Measurements from ENCODE around the gene APCDD1. TPM values are rescaled to one million over a fixed set of nuclear protein-coding genes. Genes with fewer than 3 reads are reported as not detected.

APCDD1 gene
- 2.1 and 2.4 TPM in 2 replicates for total RNA-seq (2016; rRNA removed; fragmentation: Illumina TruSeq; extraction: Trizol)
- total RNA-seq (2016; cell fraction: cytosol; rRNA removed; fragmentation: Illumina TruSeq; extraction: Trizol; ENCODE audit: low read depth) = 0.81 and 0.88 TPM in 2 replicates
- total RNA-seq (2016; cell fraction: insoluble cytoplasmic fraction; rRNA removed; fragmentation: Illumina TruSeq; extraction: Trizol) = 1.9 and 2.4 TPM in 2 replicates
- 2.0 and 2.8 TPM in 2 replicates for total RNA-seq (2016; cell fraction: membrane; rRNA removed; fragmentation: Illumina TruSeq; extraction: Trizol)
- 1.8 and 2.5 TPM in 2 replicates for total RNA-seq (2016; cell fraction: nucleus; rRNA removed; fragmentation: Illumina TruSeq; extraction: Trizol)
- 6.0 and 8.6 TPM in 2 replicates for polyA plus RNA-seq (2011; rRNA removed)
- 2.7 and 3.7 TPM in 2 replicates for polyA plus RNA-seq (2011; cell fraction: cytosol; rRNA removed)
- polyA plus RNA-seq (2011; cell fraction: nucleus; rRNA removed) = 1.5 and 2.6 TPM in 2 replicates
- polyA plus RNA-seq (2012) = 3.1 and 4.2 TPM in 2 replicates
- polyA plus RNA-seq (2016; cell fraction: cytosol; fragmentation: Illumina TruSeq; extraction: Trizol; ENCODE audit: low read depth) = 1.3 and 2.3 TPM in 2 replicates
- polyA plus RNA-seq (2016; cell fraction: insoluble cytoplasmic fraction; fragmentation: Illumina TruSeq; extraction: Trizol; ENCODE audit: low read depth) = 3.1 and 4.7 TPM in 2 replicates
- polyA plus RNA-seq (2016; cell fraction: membrane; fragmentation: Illumina TruSeq; extraction: Trizol; ENCODE audit: low read depth) = 2.5 and 3.6 TPM in 2 replicates
- polyA plus RNA-seq (2016; cell fraction: nucleus; fragmentation: Illumina TruSeq; extraction: Trizol; ENCODE audit: insufficient read depth, low read depth) = 3.6 and 4.3 TPM in 2 replicates
- polyA minus RNA-seq (2011; rRNA and poly(A)+ RNA removed; ENCODE audit: low replicate concordance) = 8.8 TPM in 1 of 2 replicates, not detected in the other
- polyA minus RNA-seq (2011; cell fraction: cytosol; rRNA and poly(A)+ RNA removed) = 1.5 and 3.5 TPM in 2 replicates
- polyA minus RNA-seq (2011; cell fraction: nucleus; rRNA and poly(A)+ RNA removed) = 2.3 and 2.5 TPM in 2 replicates
- percentile 54 among the genes with signal in this experiment for Bru-seq, nascent RNA
- percentile 46 among the genes with signal in this experiment for BruChase-seq, experiment 1, labeled RNA remaining after a 6-hour chase
- percentile 45 among the genes with signal in this experiment for BruChase-seq, experiment 2, labeled RNA remaining after a 2-hour chase
- long read RNA-seq, experiment 1, partial matches to known transcripts = 1 of 1 reads
- long read RNA-seq, experiment 1, other reads (novel, unspliced or antisense) = 0 of 1 reads
- long read RNA-seq, experiment 2, partial matches to known transcripts = 6 of 12 reads
- long read RNA-seq, experiment 2, other reads (novel, unspliced or antisense) = 2 of 12 reads

DNA sequence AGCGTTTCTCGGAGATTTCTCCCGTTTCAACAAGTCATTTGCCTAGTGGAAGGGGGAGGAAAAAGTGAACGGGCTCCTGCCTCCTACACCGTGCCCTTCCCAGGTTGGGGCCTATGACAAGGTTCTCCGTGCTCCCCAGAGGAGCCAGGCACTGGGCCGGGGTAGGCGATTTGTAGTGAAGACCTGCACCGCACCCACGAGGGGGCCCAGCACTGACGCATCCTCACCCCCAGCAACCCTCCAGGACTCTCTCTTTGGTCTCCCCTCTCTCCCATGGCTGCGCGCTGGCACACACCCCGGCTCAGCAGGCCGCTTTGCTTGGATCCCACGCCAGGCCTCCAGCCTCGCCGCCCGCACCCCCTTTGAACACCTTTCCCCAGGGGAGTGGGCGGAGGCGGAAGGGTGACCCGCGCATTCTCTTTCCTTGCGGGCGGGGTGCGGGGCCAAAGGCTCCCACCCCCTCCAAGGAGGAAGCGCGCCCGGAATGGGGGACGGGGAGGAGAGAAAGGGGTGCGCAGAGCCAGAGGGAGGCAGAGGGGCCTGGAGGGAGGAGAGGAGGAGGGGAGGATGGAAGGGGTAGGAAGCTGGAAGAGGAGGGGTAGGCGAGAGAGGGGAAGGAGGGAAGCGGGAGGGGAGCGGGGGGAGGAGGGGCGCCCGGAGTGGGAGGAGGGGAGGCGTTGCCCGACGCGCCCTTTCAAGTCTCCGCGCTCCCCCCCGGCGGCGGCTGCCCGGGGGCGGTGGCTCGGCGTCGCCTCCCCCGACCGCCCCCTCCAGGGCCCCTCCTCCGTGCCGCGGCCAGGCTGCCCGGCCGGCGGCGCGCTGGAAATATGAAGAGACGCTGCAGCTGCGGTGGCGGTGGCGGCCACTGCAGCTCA, at the start of gene APCDD1:
Gene APCDD1, plus strand, starts transcription at position 830 of the 875 bp plus-strand sequence. CDS start 347 bp downstream, outside the sequence.
- ATAC-seq (peak; percentile 87), DNase-seq (ENCODE audit: low spot score) (peak; percentile 21), FAIRE-seq (no peak)
- Histone ChIP-seq H3K4me1 (ENCODE audit: insufficient read depth, low read length) (peaks cover 46% of the 10 kb centered on the region), H4K20me1 (ENCODE audit: insufficient read depth, low read length) (no peaks in the 10 kb centered on the region), H3K4me2 (ENCODE audit: low read depth, low read length) (peak within 1 kb of the TSS; percentile 91), H3K79me2 (ENCODE audit: insufficient read depth, low read length) (no peaks in the 10 kb centered on the region), H3K27me3 (ENCODE audit: control insufficient read depth in 1 of 2, insufficient read depth in 2 of 2, low read length in 2 of 2) (peaks cover 2 to 27% of the 10 kb centered on the region in 2 experiments; a peak in 3 of 5 replicates), H3K9ac (ENCODE audit: insufficient read depth, low read depth, low read length) (peak within 1 kb of the TSS; percentile 71), H3K27ac (ENCODE audit: extremely low read length, insufficient read depth, low read length) (no peak within 1 kb of the TSS), H2AFZ (ENCODE audit: low read length) (no peak within 1 kb of the TSS), H3K36me3 (replicated peaks in 1 of 2; ENCODE audit: control insufficient read depth in 1 of 2, insufficient read depth in 2 of 2, low read length in 2 of 2) (no peaks in the 10 kb centered on the region), H3K9me3 (ENCODE audit: low read length) (no peaks in the 10 kb centered on the region), H3K4me3 (replicated peaks in 1 of 3; ENCODE audit: insufficient read depth in 1 of 3, low read depth in 2 of 3, low read length in 3 of 3) (peak within 1 kb of the TSS; percentile 46 to 76 (median 58))
- WGBS (ENCODE audit: low lambda C conversion rate) = 24% methylated on average over 35 of the region's 64 CpGs
- intact Hi-C loops (cut with micrococcal nuclease; ENCODE audit: unreplicated experiment) (no loop called here), in situ Hi-C loops (cut with HindIII; ENCODE audit: extremely low pct_ligation_motif_present, low pct_unique_long_range_greater_than_20kb) (no loop called here)
- ChIA-PET CTCF (ENCODE audit: low intra/inter-chr PET ratio, low total read pairs) (no interaction called here), POLR2A (no interaction called here)
- BruUV-seq (replicated peaks) = no TSS peak
- peak; percentile 76; the same call in 1 of the 2 replicates for TF ChIP-seq RBFOX2 (IDR thresholded peaks at IDR 0.05; ENCODE audit: low read depth, low read length)
- peak; percentile 57 for TF ChIP-seq AGO2 (optimal IDR thresholded peaks at IDR 0.05; ENCODE audit: low read depth, low read length)
- no peak for TF ChIP-seq HCFC1 (IDR thresholded peaks at IDR 0.05; ENCODE audit: low read depth, low read length)
- TF ChIP-seq HNRNPK (IDR thresholded peaks at IDR 0.05; ENCODE audit: low read depth, low read length, poor library complexity, severe bottlenecking) = peak; percentile 81
- 0 out of 2 replicates have a peak, but pooled peaks have one; percentile 73 for TF ChIP-seq PCBP1 (IDR thresholded peaks at IDR 0.05; ENCODE audit: borderline replicate concordance, low read depth, low read length)
- no peak for TF ChIP-seq ATF7 (IDR thresholded peaks at IDR 0.05)
- TF ChIP-seq ATF7 (CRISPR knock-in tag; IDR thresholded peaks at IDR 0.05) = no peak
- peak; percentile 78 for TF ChIP-seq RBM39 (IDR thresholded peaks at IDR 0.05; ENCODE audit: low read depth, low read length, poor library complexity, severe bottlenecking)
- TF ChIP-seq ZSCAN25 (CRISPR knock-in tag; IDR thresholded peaks at IDR 0.05) = peak; percentile 83
- peak; percentile 46 for TF ChIP-seq HNRNPLL (IDR thresholded peaks at IDR 0.05; ENCODE audit: low read depth, low read length, poor library complexity, severe bottlenecking)
- no peak for TF ChIP-seq ZNF431 (CRISPR knock-in tag; IDR thresholded peaks at IDR 0.05; ENCODE audit: borderline replicate concordance, low read depth)
- TF ChIP-seq, protein P1, sequence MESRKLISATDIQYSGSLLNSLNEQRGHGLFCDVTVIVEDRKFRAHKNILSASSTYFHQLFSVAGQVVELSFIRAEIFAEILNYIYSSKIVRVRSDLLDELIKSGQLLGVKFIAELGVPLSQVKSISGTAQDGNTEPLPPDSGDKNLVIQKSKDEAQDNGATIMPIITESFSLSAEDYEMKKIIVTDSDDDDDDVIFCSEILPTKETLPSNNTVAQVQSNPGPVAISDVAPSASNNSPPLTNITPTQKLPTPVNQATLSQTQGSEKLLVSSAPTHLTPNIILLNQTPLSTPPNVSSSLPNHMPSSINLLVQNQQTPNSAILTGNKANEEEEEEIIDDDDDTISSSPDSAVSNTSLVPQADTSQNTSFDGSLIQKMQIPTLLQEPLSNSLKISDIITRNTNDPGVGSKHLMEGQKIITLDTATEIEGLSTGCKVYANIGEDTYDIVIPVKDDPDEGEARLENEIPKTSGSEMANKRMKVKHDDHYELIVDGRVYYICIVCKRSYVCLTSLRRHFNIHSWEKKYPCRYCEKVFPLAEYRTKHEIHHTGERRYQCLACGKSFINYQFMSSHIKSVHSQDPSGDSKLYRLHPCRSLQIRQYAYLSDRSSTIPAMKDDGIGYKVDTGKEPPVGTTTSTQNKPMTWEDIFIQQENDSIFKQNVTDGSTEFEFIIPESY (CRISPR knock-in tag; IDR thresholded peaks at IDR 0.05) = peak; percentile 54; the same call in 1 of the 2 replicates
- TF ChIP-seq, protein P2, sequence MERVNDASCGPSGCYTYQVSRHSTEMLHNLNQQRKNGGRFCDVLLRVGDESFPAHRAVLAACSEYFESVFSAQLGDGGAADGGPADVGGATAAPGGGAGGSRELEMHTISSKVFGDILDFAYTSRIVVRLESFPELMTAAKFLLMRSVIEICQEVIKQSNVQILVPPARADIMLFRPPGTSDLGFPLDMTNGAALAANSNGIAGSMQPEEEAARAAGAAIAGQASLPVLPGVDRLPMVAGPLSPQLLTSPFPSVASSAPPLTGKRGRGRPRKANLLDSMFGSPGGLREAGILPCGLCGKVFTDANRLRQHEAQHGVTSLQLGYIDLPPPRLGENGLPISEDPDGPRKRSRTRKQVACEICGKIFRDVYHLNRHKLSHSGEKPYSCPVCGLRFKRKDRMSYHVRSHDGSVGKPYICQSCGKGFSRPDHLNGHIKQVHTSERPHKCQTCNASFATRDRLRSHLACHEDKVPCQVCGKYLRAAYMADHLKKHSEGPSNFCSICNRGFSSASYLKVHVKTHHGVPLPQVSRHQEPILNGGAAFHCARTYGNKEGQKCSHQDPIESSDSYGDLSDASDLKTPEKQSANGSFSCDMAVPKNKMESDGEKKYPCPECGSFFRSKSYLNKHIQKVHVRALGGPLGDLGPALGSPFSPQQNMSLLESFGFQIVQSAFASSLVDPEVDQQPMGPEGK (CRISPR knock-in tag; IDR thresholded peaks at IDR 0.05) = peak; percentile 77
- TF ChIP-seq SRSF1 (optimal IDR thresholded peaks at IDR 0.05; ENCODE audit: low read depth, low read length) = peak; percentile 82

Measured in HepG2 (cell line).